Measurements from ENCODE around the gene WNT1. TPM values are rescaled to one million over a fixed set of nuclear protein-coding genes. Genes with fewer than 3 reads are reported as not detected.

Gene WNT1
- total and polyA plus RNA-seq, 4 donors = 0.09 to 0.20 (median 0.15) TPM; not detected in 1

GRCh38 chr12:48946205-48946604 is 31.9 kb upstream of the WNT1 start:
- Histone ChIP-seq H3K36me3 (ENCODE audit: control insufficient read depth in 4 of 4, insufficient read depth in 4 of 4, low read length in 4 of 4) (peaks cover 0 to 12% (median 4%) of the 10 kb centered on the region in 4 donors), H3K4me3 (no peak overlapping the region), H3K27me3 (ENCODE audit: control insufficient read depth in 3 of 3, insufficient read depth in 3 of 3, low read length in 2 of 3) (no peaks in the 10 kb centered on the region), H3K4me1 (ENCODE audit: control insufficient read depth in 5 of 5, insufficient read depth in 5 of 5, low read length in 5 of 5) (peaks cover 0 to 1% (median 0%) of the 10 kb centered on the region in 5 donors), H3K9ac (ENCODE audit: insufficient read depth in 1 of 2, low read length in 2 of 2) (no peak overlapping the region), H3K27ac (ENCODE audit: low read depth in 1 of 2, low read length in 1 of 2) (no peak overlapping the region), H3K9me3 (ENCODE audit: control insufficient read depth in 4 of 4, insufficient read depth in 3 of 4, low read length in 3 of 4) (no peaks in the 10 kb centered on the region)
- peak in 1 of 3 donors; percentile 24 for DNase-seq
- ATAC-seq (ENCODE audit: insufficient read depth, low FRiP score) = no peak
- no peak for TF ChIP-seq CTCF (IDR thresholded peaks at IDR 0.05; ENCODE audit: control extremely low read depth, extremely low read depth)

GRCh38 chr12:48946943-48947342 is 31.2 kb upstream of the WNT1 start:
- DNase-seq = no peak
- WGBS, 2 donors = 66 to 79% methylated on average over 6 of the region's 6 CpGs
- Histone ChIP-seq H3K4me1 (ENCODE audit: control insufficient read depth in 5 of 5, insufficient read depth in 5 of 5, low read length in 5 of 5) (peaks cover 0 to 1% (median 0%) of the 10 kb centered on the region in 5 donors), H3K27ac (ENCODE audit: low read depth in 1 of 2, low read length in 1 of 2) (no peak overlapping the region), H3K9me3 (ENCODE audit: control insufficient read depth in 4 of 4, insufficient read depth in 3 of 4, low read length in 3 of 4) (no peaks in the 10 kb centered on the region), H3K4me3 (no peak overlapping the region), H3K36me3 (ENCODE audit: control insufficient read depth in 4 of 4, insufficient read depth in 4 of 4, low read length in 4 of 4) (peaks cover 0 to 12% (median 2%) of the 10 kb centered on the region in 4 donors), H3K9ac (ENCODE audit: insufficient read depth in 1 of 2, low read length in 2 of 2) (no peak overlapping the region), H3K27me3 (ENCODE audit: control insufficient read depth in 3 of 3, insufficient read depth in 3 of 3, low read length in 2 of 3) (no peaks in the 10 kb centered on the region)
- no peak for TF ChIP-seq CTCF (IDR thresholded peaks at IDR 0.05; ENCODE audit: control extremely low read depth, extremely low read depth)
- ATAC-seq (ENCODE audit: insufficient read depth, low FRiP score) = no peak

- no peak overlapping the region for H3K9ac ChIP-seq (ENCODE audit: insufficient read depth in 1 of 2, low read length in 2 of 2)
- no peak for TF ChIP-seq CTCF (IDR thresholded peaks at IDR 0.05; ENCODE audit: control extremely low read depth, extremely low read depth)
- H3K4me3 ChIP-seq = no peak overlapping the region
- peaks cover 0 to 3% (median 0%) of the 10 kb centered on the region in 5 donors for H3K4me1 ChIP-seq (ENCODE audit: control insufficient read depth in 5 of 5, insufficient read depth in 5 of 5, low read length in 5 of 5)
- no peaks in the 10 kb centered on the region for H3K9me3 ChIP-seq (ENCODE audit: control insufficient read depth in 4 of 4, insufficient read depth in 3 of 4, low read length in 3 of 4)
- 94 to 96% methylated on average over 3 of the region's 3 CpGs for WGBS, 2 donors
- DNase-seq = no peak
- H3K27ac ChIP-seq (ENCODE audit: low read depth in 1 of 2, low read length in 1 of 2) = no peak overlapping the region
- H3K36me3 ChIP-seq (ENCODE audit: control insufficient read depth in 4 of 4, insufficient read depth in 4 of 4, low read length in 4 of 4) = peaks cover 0 to 9% (median 2%) of the 10 kb centered on the region in 4 donors
- no peak for ATAC-seq (ENCODE audit: insufficient read depth, low FRiP score)
- no peaks in the 10 kb centered on the region for H3K27me3 ChIP-seq (ENCODE audit: control insufficient read depth in 3 of 3, insufficient read depth in 3 of 3, low read length in 2 of 3)
Measured at GRCh38 chr12:48947727-48948126, 30.4 kb upstream of the WNT1 start.

- TF ChIP-seq CTCF (IDR thresholded peaks at IDR 0.05; ENCODE audit: control extremely low read depth, extremely low read depth) = no peak
- Histone ChIP-seq H3K9ac (ENCODE audit: insufficient read depth in 1 of 2, low read length in 2 of 2) (no peak overlapping the region), H3K4me3 (no peak overlapping the region), H3K27me3 (ENCODE audit: control insufficient read depth in 3 of 3, insufficient read depth in 3 of 3, low read length in 2 of 3) (no peaks in the 10 kb centered on the region), H3K36me3 (ENCODE audit: control insufficient read depth in 4 of 4, insufficient read depth in 4 of 4, low read length in 4 of 4) (peaks cover 0 to 14% (median 4%) of the 10 kb centered on the region in 4 donors), H3K27ac (ENCODE audit: low read depth in 1 of 2, low read length in 1 of 2) (no peak overlapping the region), H3K4me1 (ENCODE audit: control insufficient read depth in 5 of 5, insufficient read depth in 5 of 5, low read length in 5 of 5) (peaks cover 5 to 14% (median 9%) of the 10 kb centered on the region in 5 donors), H3K9me3 (ENCODE audit: control insufficient read depth in 4 of 4, insufficient read depth in 3 of 4, low read length in 3 of 4) (no peaks in the 10 kb centered on the region)
- DNase-seq (no peak), ATAC-seq (ENCODE audit: insufficient read depth, low FRiP score) (no peak)
- WGBS, 2 donors = 91 to 95% methylated on average over 4 of the region's 4 CpGs
Measured at GRCh38 chr12:48952691-48953090, 25.4 kb upstream of the WNT1 start.
